GM12878 (cell line): ENCODE data around the gene ZBED4. TPM values are rescaled to one million over a fixed set of nuclear protein-coding genes. Genes with fewer than 3 reads are reported as not detected.

Source experiments
- ATAC-seq: fragments of 200-7000 bp; cut with Tn5 transposase; 3 replicates; pipeline ENCODE4 v1.9.1; 2020; ENCODE audit warnings: mild to moderate bottlenecking, moderate library complexity
- BruUV-seq: library from RNA; stranded (reverse); fragments of 400-500 nt; replicated peaks from 2 replicates; lab custom pipeline; 2021; lab: Mats Ljungman, UMichigan
- CTCF ChIA-PET: fragments of 300-600 bp; sonication (Branson Sonifier 250); formaldehyde crosslinking; extraction: SDS; loops from one replicate; lab custom pipeline; 2021; ENCODE audit warnings: inconsistent platforms; lab: Yijun Ruan, JAX
- POLR2A ChIA-PET: fragments of 350-600 bp; formaldehyde crosslinking; extraction: SDS; loops from one replicate; lab custom pipeline; 2021; ENCODE audit warnings: inconsistent platforms; lab: Charles Lee
- RAD21 ChIA-PET: fragments of 300-600 bp; sonication (Branson Sonifier 250); formaldehyde crosslinking; loops from one replicate; lab custom pipeline; 2023; ENCODE audit warnings: antibody characterized with exemption; ENCODE audit not compliant: unreplicated experiment; lab: Charles Lee
- SMC1A ChIA-PET: fragments of 300-600 bp; sonication (Branson Sonifier 250); formaldehyde crosslinking; loops from one replicate; lab custom pipeline; 2023; ENCODE audit not compliant: unreplicated experiment, uncharacterized antibody; lab: Charles Lee
- DNase-seq: peaks from one replicate; pipeline ENCODE4 v3.0.0-alpha.2; 2011; ENCODE audit warnings: low read depth, low spot score
- FAIRE-seq: peaks from 3 replicates; lab custom pipeline; 2011; peaks lifted over from hg19 to GRCh38; lab: Jason Lieb, UNC
- H2AFZ ChIP-seq: 2 replicates; pipeline ENCODE4 v1.6.0; 2011; ENCODE audit warnings: low read depth, low read length, control low read depth; ENCODE audit not compliant: control insufficient read depth
- H3K27ac ChIP-seq: 2 replicates; pipeline ENCODE4 v1.5.1; 2011; ENCODE audit warnings: control low read depth; ENCODE audit not compliant: control insufficient read depth, insufficient read depth
- H3K27me3 ChIP-seq, 2 experiments: replicated peaks in 1 of 2; 2 replicates each; pipeline versions ENCODE4 v1.6.0 to v1.6.1; 2011; ENCODE audit warnings: low read length in 1 of 2; ENCODE audit not compliant: control insufficient read depth in 2 of 2, insufficient read depth in 2 of 2
- H3K36me3 ChIP-seq, 2 experiments: 2 replicates each; pipeline ENCODE4 v1.5.1; 2011; ENCODE audit warnings: low read length in 1 of 2; ENCODE audit not compliant: control insufficient read depth in 2 of 2, insufficient read depth in 2 of 2
- H3K4me1 ChIP-seq: 2 replicates; pipeline ENCODE4 v1.6.1; 2011; ENCODE audit warnings: mild to moderate bottlenecking, low read length, moderate library complexity, mixed read lengths; ENCODE audit not compliant: control insufficient read depth, insufficient read depth
- H3K4me2 ChIP-seq: 2 replicates; pipeline ENCODE4 v1.6.0; 2011; ENCODE audit warnings: control low read depth; ENCODE audit not compliant: control insufficient read depth, insufficient read depth
- H3K4me3 ChIP-seq: fragments of 200-600 bp; sonication (generic); 2 replicates; pipeline ENCODE4 v1.5.1; 2016
- H3K79me2 ChIP-seq: 2 replicates; pipeline ENCODE4 v1.6.0; 2011; ENCODE audit warnings: low read length; ENCODE audit not compliant: control insufficient read depth, insufficient read depth
- H3K9ac ChIP-seq: 2 replicates; pipeline ENCODE4 v1.8.0; 2011; ENCODE audit warnings: low read length, control low read depth, mixed read lengths; ENCODE audit not compliant: control insufficient read depth, insufficient read depth
- H3K9me3 ChIP-seq: replicated peaks from 3 replicates; pipeline ENCODE4 v1.5.1; 2011; ENCODE audit warnings: mild to moderate bottlenecking, low read length; ENCODE audit not compliant: control insufficient read depth, insufficient read depth
- H4K20me1 ChIP-seq: 2 replicates; pipeline ENCODE4 v1.6.0; 2011; ENCODE audit not compliant: control insufficient read depth, insufficient read depth
- BACH1 ChIP-seq: fragments of 450-650 bp; IDR thresholded peaks from 2 replicates; pipeline ENCODE4 v1.6.1; 2017; ENCODE audit warnings: mild to moderate bottlenecking, borderline replicate concordance
- KLF5 ChIP-seq: fragments of 450-650 bp; IDR thresholded peaks from 2 replicates; pipeline ENCODE4 v1.6.1; 2014; ENCODE audit warnings: mild to moderate bottlenecking; ENCODE audit not compliant: partially characterized antibody
- NFIC ChIP-seq: IDR thresholded peaks from 2 replicates; pipeline ENCODE4 v1.6.1; 2012; ENCODE audit warnings: low read depth, mild to moderate bottlenecking, inconsistent platforms, low read length, moderate library complexity
- NR2C1 ChIP-seq: fragments of 450-650 bp; IDR thresholded peaks from 2 replicates; pipeline ENCODE4 v1.6.1; 2017; ENCODE audit warnings: antibody characterized with exemption, mild to moderate bottlenecking, moderate library complexity
- PML ChIP-seq: IDR thresholded peaks from 2 replicates; pipeline ENCODE4 v1.6.1; 2012; ENCODE audit warnings: low read length, inconsistent platforms
- WGBS: methylation state at CpG from one replicate; pipeline ENCODE4 v1.1.6; 2016; ENCODE audit warnings: low lambda C conversion rate; ENCODE audit not compliant: insufficient replicate concordance, insufficient coverage; ENCODE audit errors: missing lambda C conversion rate; 5-methylcytosine and 5-hydroxymethylcytosine counted together
- in situ Hi-C: fragments of 300-500 bp; cut with MboI; formaldehyde crosslinking; loops from 9 replicates; pipeline ENCODE4 v1.14.3; 2018; ENCODE audit warnings: mixed read lengths
- intact Hi-C: fragments of 100-400 bp; cut with micrococcal nuclease; formaldehyde crosslinking; loops from one replicate; pipeline ENCODE4 v1.14.2; 2022; ENCODE audit not compliant: unreplicated experiment
- polyA plus RNA-seq, 11 experiments: library from polyadenylated mRNA; depleted of rRNA in 4 of 11; unstranded in 6 of 11; stranded (reverse) in 5 of 11; fragments of >200 nt; fragmentation: Nextera tagmentation in 4 of 11; fragmentation: Illumina TruSeq in 1 of 11; extraction: Ambion mirVana in 4 of 11; extraction: Trizol in 1 of 11; gene quantifications; 1 replicate in 1 of 11; 2 replicates in 10 of 11; pipeline versions ENCODE4 v1.2.1 to v1.2.3, GENCODE V29; 2011 to 2016; ENCODE audit warnings: inconsistent platforms in 2 of 11, missing spikeins in 2 of 11, low read depth in 1 of 11
- total RNA-seq, 4 experiments: library from RNA; depleted of rRNA in 3 of 4; stranded (reverse); fragments of >200 nt in 3 of 4; fragmentation: Illumina TruSeq in 1 of 4; extraction: Trizol in 1 of 4; gene quantifications; 2 replicates each; pipeline versions ENCODE4 v1.2.1 to v1.2.3, GENCODE V29; 2013 to 2021
- TF ChIP-seq, protein P1 (sequence below): IDR thresholded peaks from 2 replicates; pipeline ENCODE4 v1.6.1; 2012; ENCODE audit warnings: improper control_type of control experiment, low read depth, low read length; ENCODE audit not compliant: insufficient replicate concordance
- TF ChIP-seq, protein P2 (sequence below): IDR thresholded peaks from 2 replicates; pipeline ENCODE4 v1.6.1; 2011; ENCODE audit warnings: low read depth, low read length, improper control_type of control experiment, borderline replicate concordance
- TF ChIP-seq, protein P3 (sequence below): IDR thresholded peaks from 2 replicates; pipeline ENCODE4 v1.6.1; 2011; ENCODE audit warnings: low read depth, mild to moderate bottlenecking, low read length, moderate library complexity, borderline replicate concordance; ENCODE audit errors: extremely low read depth
- TF ChIP-seq, protein P4 (sequence below): fragments of 450-650 bp; IDR thresholded peaks from 2 replicates; pipeline ENCODE4 v1.6.1; 2017; ENCODE audit warnings: antibody characterized with exemption, mild to moderate bottlenecking, moderate library complexity

The ZBED4 gene
- total and polyA plus RNA-seq, 10 of the 15 experiments (the other 5 are each of a cell fraction or from before 2014, with no cell fraction given), result 2.3 to 21.6 (median 12.8) TPM

DNA sequence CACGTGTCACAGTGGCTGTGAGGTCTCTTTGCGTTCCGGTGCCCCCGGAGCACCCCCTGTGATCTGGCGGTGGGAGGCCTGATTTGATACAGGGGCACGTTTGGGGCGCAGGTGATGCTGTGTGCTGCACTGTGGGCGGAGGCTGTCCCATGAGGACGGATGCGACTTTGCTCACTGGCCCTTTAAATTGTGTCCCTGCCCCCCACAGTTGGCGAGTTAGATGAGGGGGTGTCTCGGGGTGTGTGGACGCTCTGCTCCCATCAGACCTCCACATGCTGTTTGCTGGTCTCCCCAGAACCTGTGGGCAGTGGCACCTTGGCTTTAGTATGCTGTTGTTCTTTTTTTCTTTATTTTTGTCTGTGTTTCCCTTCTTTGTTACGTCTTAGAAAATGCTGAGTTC is 5.2 kb downstream of the ZBED4 start (continued):
- TF ChIP-seq, protein P1, sequence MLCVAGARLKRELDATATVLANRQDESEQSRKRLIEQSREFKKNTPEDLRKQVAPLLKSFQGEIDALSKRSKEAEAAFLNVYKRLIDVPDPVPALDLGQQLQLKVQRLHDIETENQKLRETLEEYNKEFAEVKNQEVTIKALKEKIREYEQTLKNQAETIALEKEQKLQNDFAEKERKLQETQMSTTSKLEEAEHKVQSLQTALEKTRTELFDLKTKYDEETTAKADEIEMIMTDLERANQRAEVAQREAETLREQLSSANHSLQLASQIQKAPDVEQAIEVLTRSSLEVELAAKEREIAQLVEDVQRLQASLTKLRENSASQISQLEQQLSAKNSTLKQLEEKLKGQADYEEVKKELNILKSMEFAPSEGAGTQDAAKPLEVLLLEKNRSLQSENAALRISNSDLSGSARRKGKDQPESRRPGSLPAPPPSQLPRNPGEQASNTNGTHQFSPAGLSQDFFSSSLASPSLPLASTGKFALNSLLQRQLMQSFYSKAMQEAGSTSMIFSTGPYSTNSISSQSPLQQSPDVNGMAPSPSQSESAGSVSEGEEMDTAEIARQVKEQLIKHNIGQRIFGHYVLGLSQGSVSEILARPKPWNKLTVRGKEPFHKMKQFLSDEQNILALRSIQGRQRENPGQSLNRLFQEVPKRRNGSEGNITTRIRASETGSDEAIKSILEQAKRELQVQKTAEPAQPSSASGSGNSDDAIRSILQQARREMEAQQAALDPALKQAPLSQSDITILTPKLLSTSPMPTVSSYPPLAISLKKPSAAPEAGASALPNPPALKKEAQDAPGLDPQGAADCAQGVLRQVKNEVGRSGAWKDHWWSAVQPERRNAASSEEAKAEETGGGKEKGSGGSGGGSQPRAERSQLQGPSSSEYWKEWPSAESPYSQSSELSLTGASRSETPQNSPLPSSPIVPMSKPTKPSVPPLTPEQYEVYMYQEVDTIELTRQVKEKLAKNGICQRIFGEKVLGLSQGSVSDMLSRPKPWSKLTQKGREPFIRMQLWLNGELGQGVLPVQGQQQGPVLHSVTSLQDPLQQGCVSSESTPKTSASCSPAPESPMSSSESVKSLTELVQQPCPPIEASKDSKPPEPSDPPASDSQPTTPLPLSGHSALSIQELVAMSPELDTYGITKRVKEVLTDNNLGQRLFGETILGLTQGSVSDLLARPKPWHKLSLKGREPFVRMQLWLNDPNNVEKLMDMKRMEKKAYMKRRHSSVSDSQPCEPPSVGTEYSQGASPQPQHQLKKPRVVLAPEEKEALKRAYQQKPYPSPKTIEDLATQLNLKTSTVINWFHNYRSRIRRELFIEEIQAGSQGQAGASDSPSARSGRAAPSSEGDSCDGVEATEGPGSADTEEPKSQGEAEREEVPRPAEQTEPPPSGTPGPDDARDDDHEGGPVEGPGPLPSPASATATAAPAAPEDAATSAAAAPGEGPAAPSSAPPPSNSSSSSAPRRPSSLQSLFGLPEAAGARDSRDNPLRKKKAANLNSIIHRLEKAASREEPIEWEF, result no peak
- TF ChIP-seq, protein P2, sequence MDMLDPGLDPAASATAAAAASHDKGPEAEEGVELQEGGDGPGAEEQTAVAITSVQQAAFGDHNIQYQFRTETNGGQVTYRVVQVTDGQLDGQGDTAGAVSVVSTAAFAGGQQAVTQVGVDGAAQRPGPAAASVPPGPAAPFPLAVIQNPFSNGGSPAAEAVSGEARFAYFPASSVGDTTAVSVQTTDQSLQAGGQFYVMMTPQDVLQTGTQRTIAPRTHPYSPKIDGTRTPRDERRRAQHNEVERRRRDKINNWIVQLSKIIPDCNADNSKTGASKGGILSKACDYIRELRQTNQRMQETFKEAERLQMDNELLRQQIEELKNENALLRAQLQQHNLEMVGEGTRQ, result no peak
- TF ChIP-seq, all 136 proteins: peak for 0

DNA sequence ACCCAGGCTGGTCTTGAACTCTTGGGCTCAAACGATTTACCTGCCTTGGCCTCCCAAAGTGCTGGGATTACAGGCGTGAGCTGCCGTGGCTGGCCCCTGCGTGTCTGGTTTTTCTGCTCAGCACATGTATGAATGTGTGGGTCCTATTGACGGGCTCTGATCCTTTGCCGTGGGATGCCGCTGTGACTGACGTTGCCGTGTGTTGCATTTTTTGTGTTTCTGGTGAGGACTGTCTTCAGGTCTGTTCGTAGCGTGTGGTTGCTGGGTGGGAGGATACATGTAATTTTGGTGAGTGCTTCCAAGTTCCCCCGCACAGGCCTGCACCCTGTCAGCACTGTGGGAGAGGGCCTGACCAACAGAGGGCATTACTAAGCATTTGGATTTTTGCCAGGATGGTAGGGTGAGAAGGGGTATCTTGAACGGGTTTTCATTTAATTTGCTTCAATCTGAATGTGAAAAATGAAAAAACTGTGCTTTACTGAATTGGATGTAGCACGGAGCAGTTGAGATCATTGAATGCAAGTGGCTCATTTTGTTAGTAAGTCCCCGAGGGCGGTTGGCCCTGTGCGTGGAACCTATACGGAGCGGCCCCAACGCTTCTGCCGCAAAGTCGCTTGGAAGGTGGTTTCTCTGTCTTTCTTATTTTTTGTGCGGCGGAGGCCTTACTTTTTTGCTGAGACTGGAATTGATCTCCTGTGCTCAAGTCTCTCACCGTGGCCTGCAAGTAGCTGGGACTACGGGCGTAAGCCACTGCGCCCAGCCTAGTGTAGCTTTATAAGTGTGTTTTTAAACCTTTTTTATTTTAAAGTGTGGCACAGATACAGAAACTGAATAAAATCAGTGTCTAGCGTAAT is 8.2 kb downstream of the ZBED4 start:
- Histone ChIP-seq H3K27ac (no peak overlapping the region), H2AFZ (no peak overlapping the region), H3K4me3 (no peak overlapping the region), H3K9me3 (peaks cover 7% of the 10 kb centered on the region; the same call in 2 of the 3 replicates), H3K79me2 (peaks cover 65% of the 10 kb centered on the region), H3K4me1 (peaks cover 4% of the 10 kb centered on the region), H3K9ac (no peak overlapping the region), H3K27me3 (no peaks in the 10 kb centered on the region), H3K36me3 (peaks cover 0 to 6% of the 10 kb centered on the region in 2 experiments; a peak in 2 of 4 replicates), H3K4me2 (no peak overlapping the region), H4K20me1 (peaks cover 3% of the 10 kb centered on the region; the same call in 1 of the 2 replicates)
- TSS peak; percentile 34 for BruUV-seq
- 93% methylated on average over 29 of the region's 29 CpGs for WGBS
- ChIA-PET POLR2A (interaction anchor here (0.7 kb wide), 1 partner anchor 49 kb away, joined by 3 read pairs; no protein-coding TSS in a partner anchor), RAD21 (no interaction called here), CTCF (no interaction called here), SMC1A (interaction anchor here (0.7 to 1.0 kb wide), 2 partner anchors 8 to 20 kb away, joined by 4 read pairs; no protein-coding TSS in a partner anchor)
- FAIRE-seq (no peak), ATAC-seq (no peak), DNase-seq (no peak)
- intact Hi-C loops, result no loop called here
- in situ Hi-C loops, result no loop called here
- no peak for TF ChIP-seq BACH1
- TF ChIP-seq NR2C1, result no peak
- TF ChIP-seq NFIC, result no peak
- TF ChIP-seq, protein P3, sequence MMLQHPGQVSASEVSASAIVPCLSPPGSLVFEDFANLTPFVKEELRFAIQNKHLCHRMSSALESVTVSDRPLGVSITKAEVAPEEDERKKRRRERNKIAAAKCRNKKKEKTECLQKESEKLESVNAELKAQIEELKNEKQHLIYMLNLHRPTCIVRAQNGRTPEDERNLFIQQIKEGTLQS, result no peak
- no peak for TF ChIP-seq PML
- TF ChIP-seq, protein P4, sequence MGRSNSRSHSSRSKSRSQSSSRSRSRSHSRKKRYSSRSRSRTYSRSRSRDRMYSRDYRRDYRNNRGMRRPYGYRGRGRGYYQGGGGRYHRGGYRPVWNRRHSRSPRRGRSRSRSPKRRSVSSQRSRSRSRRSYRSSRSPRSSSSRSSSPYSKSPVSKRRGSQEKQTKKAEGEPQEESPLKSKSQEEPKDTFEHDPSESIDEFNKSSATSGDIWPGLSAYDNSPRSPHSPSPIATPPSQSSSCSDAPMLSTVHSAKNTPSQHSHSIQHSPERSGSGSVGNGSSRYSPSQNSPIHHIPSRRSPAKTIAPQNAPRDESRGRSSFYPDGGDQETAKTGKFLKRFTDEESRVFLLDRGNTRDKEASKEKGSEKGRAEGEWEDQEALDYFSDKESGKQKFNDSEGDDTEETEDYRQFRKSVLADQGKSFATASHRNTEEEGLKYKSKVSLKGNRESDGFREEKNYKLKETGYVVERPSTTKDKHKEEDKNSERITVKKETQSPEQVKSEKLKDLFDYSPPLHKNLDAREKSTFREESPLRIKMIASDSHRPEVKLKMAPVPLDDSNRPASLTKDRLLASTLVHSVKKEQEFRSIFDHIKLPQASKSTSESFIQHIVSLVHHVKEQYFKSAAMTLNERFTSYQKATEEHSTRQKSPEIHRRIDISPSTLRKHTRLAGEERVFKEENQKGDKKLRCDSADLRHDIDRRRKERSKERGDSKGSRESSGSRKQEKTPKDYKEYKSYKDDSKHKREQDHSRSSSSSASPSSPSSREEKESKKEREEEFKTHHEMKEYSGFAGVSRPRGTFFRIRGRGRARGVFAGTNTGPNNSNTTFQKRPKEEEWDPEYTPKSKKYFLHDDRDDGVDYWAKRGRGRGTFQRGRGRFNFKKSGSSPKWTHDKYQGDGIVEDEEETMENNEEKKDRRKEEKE, result no peak
- no peak for TF ChIP-seq KLF5
